ENCODE results near the gene RPRD1B. TPM values are rescaled to one million over a fixed set of nuclear protein-coding genes. Genes with fewer than 3 reads are reported as not detected.

The RPRD1B gene
- total RNA-seq, 2 donors from 2014 or later, result 78.6 to 86.4 TPM

GRCh38 chr20:38111366-38112232 lies 78.1 kb downstream of the RPRD1B start:
- DNase-seq (no peak), ATAC-seq (no peak)
- intact Hi-C loops (cut with DNase I), result no loop called here

GRCh38 chr20:38112261-38112929 lies 78.8 kb downstream of the RPRD1B start:
- no peak for DNase-seq
- no peak for ATAC-seq
- intact Hi-C loops (cut with DNase I), result no loop called here

GRCh38 chr20:38112930-38113294 lies 79.4 kb downstream of the RPRD1B start:
- no peak for ATAC-seq
- no peak for DNase-seq

GRCh38 chr20:38113401-38114325 lies 80.1 kb downstream of the RPRD1B start:
- intact Hi-C loops (cut with DNase I), result no loop called here
- DNase-seq, result no peak
- no peak for ATAC-seq

More at GRCh38 chr20:38112930-38113294, 79.4 kb downstream of the RPRD1B start:
- intact Hi-C loops (cut with DNase I), result no loop called here

- ATAC-seq (peak in 1 of 2 donors; percentile 37), DNase-seq (no peak)
- intact Hi-C loops (cut with DNase I), result no loop called here
Observed at GRCh38 chr20:38114353-38114791, 80.8 kb downstream of the RPRD1B start.

GRCh38 chr20:38115205-38115604 lies 81.7 kb downstream of the RPRD1B start:
- DNase-seq (no peak), ATAC-seq (no peak)
- intact Hi-C loops (cut with DNase I), result no loop called here

- no peak for ATAC-seq
- intact Hi-C loops (cut with DNase I), result no loop called here
- DNase-seq, result no peak
Observed at GRCh38 chr20:38115896-38116295, 82.3 kb downstream of the RPRD1B start.

- intact Hi-C loops (cut with DNase I), result no loop called here
- ATAC-seq (no peak), DNase-seq (no peak)
Observed at GRCh38 chr20:38116409-38117165, 83.0 kb downstream of the RPRD1B start.

GRCh38 chr20:38117205-38117604 lies 83.7 kb downstream of the RPRD1B start:
- DNase-seq (no peak), ATAC-seq (no peak)
- intact Hi-C loops (cut with DNase I), result no loop called here

- peak in 1 of 2 donors; percentile 22 for ATAC-seq
- DNase-seq, result no peak
- intact Hi-C loops (cut with DNase I), result no loop called here
Observed at GRCh38 chr20:38117635-38118034, 84.1 kb downstream of the RPRD1B start.

- peak in 1 of 2 donors; percentile 78 for ATAC-seq
- DNase-seq, result no peak
- intact Hi-C loops (cut with DNase I), result no loop called here
Observed at GRCh38 chr20:38119446-38119845, 85.9 kb downstream of the RPRD1B start.

- DNase-seq (no peak), ATAC-seq (no peak)
- intact Hi-C loops (cut with DNase I), result no loop called here
Observed at GRCh38 chr20:38120625-38120988, 87.1 kb downstream of the RPRD1B start.

GRCh38 chr20:38121741-38122140 lies 88.2 kb downstream of the RPRD1B start:
- intact Hi-C loops (cut with DNase I), result no loop called here
- no peak for DNase-seq
- ATAC-seq, result no peak

- no peak for ATAC-seq
- no peak for DNase-seq
- intact Hi-C loops (cut with DNase I), result no loop called here
Observed at GRCh38 chr20:38123021-38123587, 89.6 kb downstream of the RPRD1B start.

GRCh38 chr20:38125157-38126056 lies 91.9 kb downstream of the RPRD1B start:
- intact Hi-C loops (cut with DNase I), result no loop called here
- peak; percentile 85 for DNase-seq
- peak; percentile 59 to 61 for ATAC-seq

- intact Hi-C loops (cut with DNase I), result no loop called here
- DNase-seq (peak; percentile 52), ATAC-seq (peak in 1 of 2 donors; percentile 16)
Observed at GRCh38 chr20:38126146-38126921, 92.8 kb downstream of the RPRD1B start.
